Lower leg skin (tissue), 4 donors: Measurements from ENCODE around the gene SOAT2. TPM values are rescaled to one million over a fixed set of nuclear protein-coding genes. Genes with fewer than 3 reads are reported as not detected.

Experiments
- DNase-seq, 2 donors: peaks; one replicate each; pipeline ENCODE4 v3.0.0-alpha.2; 2019; ENCODE audit warnings: low spot score in 2 of 2
- H3K4me3 ChIP-seq: fragments of 200-600 bp; sonication (generic); 2 replicates; pipeline ENCODE4 v1.5.1; 2017; ENCODE audit warnings: mild to moderate bottlenecking, low read depth; ENCODE audit not compliant: poor library complexity, severe bottlenecking
- POLR2A ChIP-seq, 2 donors: fragments of 450-650 bp; IDR thresholded peaks; one replicate each; pipeline ENCODE4 v1.6.1; 2016 to 2017; ENCODE audit warnings: antibody characterized with exemption in 2 of 2, mild to moderate bottlenecking in 1 of 2, moderate library complexity in 1 of 2
- WGBS, 2 donors: methylation state at CpG; one replicate each; pipeline ENCODE4 v1.1.5; 2018; 5-methylcytosine and 5-hydroxymethylcytosine counted together
- intact Hi-C: fragments of 100-400 bp; cut with DNase I; formaldehyde crosslinking; loops from one replicate; pipeline ENCODE4 v1.15.0; 2023; ENCODE audit warnings: low total_unique reads
- microRNA-seq, 2 donors: library from miRNA; unstranded; fragments of <30 nt; microRNA quantifications; one replicate each; pipeline ENCODE4, GENCODE V29; 2016; ENCODE audit warnings: borderline replicate concordance in 2 of 2, borderline number of aligned reads in 1 of 2
- total RNA-seq, 4 donors: library from RNA; depleted of rRNA; stranded (reverse); fragments of >200 nt; gene quantifications; one replicate each; pipeline ENCODE4 v1.1.0, GENCODE V29; 2016
- TF ChIP-seq, protein P1 (sequence below), 3 donors: fragments of 450-650 bp; IDR thresholded peaks; one replicate each; pipeline ENCODE4 v1.5.1; 2016; ENCODE audit warnings: antibody characterized with exemption in 3 of 3, mild to moderate bottlenecking in 3 of 3, moderate library complexity in 2 of 3

SOAT2 gene
- total RNA-seq, 4 donors from 2014 or later: 0.26 to 0.63 TPM; not detected in 2

DNA sequence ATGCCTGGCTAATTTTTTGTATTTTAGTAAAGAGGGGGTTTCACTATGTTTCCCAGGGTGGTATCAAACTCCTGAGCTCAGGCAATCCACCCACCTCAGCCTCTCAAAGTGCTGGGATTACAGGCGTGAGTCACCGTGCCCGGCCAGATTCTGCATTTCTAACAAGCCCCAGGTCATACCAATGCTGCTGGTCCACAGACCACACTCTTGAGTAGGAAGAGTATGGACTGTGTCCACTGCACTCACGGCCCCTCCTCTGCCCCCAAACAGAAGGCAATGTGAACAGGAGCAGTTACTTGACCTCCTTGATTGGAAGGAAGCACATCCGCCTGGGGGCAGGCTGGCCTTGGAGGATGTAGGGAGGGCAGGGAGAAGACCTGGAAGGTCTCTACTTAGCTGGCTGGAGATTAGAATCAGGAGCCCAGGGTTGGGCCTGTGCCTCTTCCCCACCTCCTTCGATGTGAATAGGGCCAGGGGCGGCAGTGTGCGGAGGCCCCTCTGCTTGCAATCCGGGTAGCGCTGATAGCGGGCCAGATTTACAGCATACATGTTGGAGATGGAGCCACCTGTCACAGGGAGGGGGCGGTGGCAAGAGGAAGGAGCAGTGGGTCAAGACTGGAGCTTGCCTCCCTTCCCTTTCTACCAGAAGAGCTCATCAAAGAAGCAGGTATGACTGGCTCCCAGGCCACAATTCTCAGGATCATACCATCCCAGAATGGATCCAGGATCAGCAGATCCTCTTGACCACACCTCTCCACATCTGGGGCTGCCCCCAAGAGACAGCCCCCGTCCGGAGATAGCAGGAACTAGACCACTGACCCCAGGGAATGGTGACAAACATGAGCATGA, 67.8 kb downstream of the SOAT2 start:
- WGBS, 2 donors: 85 to 86% methylated on average over 14 of the region's 14 CpGs
- DNase-seq: peak in 1 of 2 donors; percentile 65
- no peak overlapping the region for H3K4me3 ChIP-seq
- TF ChIP-seq POLR2A (IDR thresholded peaks at IDR 0.05): no peak
- TF ChIP-seq, protein P1, sequence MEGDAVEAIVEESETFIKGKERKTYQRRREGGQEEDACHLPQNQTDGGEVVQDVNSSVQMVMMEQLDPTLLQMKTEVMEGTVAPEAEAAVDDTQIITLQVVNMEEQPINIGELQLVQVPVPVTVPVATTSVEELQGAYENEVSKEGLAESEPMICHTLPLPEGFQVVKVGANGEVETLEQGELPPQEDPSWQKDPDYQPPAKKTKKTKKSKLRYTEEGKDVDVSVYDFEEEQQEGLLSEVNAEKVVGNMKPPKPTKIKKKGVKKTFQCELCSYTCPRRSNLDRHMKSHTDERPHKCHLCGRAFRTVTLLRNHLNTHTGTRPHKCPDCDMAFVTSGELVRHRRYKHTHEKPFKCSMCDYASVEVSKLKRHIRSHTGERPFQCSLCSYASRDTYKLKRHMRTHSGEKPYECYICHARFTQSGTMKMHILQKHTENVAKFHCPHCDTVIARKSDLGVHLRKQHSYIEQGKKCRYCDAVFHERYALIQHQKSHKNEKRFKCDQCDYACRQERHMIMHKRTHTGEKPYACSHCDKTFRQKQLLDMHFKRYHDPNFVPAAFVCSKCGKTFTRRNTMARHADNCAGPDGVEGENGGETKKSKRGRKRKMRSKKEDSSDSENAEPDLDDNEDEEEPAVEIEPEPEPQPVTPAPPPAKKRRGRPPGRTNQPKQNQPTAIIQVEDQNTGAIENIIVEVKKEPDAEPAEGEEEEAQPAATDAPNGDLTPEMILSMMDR (IDR thresholded peaks at IDR 0.05): no peak
- intact Hi-C loops: no loop called here

DNA sequence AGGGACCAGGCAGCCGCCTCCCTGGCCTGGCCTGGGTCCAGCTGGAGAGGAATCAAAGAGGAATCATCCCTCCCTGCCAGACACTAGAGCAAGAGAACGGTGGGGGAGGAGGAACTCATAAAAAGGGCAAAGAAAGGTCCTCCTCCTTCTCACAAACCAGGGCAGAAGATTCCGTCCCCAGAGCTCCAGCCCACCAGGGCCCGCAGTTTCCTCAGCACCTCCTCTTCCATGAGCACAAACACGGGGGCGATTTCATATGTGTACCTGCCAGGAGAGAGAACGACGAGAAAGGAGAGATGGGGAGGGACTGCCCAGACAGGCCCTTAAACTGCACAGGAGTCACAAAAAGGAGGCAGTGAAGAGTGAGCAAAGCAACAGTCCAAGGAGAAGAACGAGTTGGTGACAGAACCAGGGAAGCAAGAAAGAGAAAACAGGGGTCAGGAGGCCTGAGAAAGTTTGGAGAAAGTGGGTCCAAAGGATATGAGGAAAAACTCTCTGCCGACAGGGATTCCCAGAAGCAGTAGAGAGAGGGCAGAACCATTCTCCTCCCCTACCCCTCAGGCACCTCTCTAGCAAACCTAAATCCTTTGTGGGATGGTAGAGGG, 68.5 kb downstream of the SOAT2 start:
- TF ChIP-seq, protein P1 (IDR thresholded peaks at IDR 0.05): no peak
- H3K4me3 ChIP-seq: no peak overlapping the region
- peak in 1 of 2 donors; percentile 56 for DNase-seq
- intact Hi-C loops: no loop called here
- WGBS, 2 donors: 51 to 57% methylated on average over 10 of the region's 10 CpGs

DNA sequence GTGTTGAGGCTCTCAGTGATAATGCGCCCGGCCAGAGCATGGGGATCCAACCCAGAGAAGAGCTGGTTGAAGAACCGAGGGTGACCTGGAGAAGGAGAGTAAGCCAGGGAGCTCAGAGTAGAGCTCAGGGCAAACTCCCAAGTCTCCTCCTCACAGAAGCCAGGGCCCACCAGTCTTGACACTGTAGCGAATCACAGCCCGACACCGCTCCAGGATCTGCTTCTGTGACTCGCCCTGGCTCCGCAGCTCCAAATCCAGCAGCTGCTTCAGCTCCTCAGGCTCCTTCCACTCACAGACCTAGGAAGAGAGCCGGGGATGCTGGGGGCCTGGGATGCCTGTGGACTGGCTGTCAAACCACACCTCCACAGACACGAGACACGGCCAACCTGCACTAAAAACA, 69.1 kb downstream of the SOAT2 start:
- intact Hi-C loops: no loop called here
- no peak for TF ChIP-seq POLR2A (IDR thresholded peaks at IDR 0.05)
- TF ChIP-seq, protein P1 (IDR thresholded peaks at IDR 0.05): no peak
- no peak overlapping the region for H3K4me3 ChIP-seq
- peak in 1 of 2 donors; percentile 67 for DNase-seq
- WGBS, 2 donors: 85 to 88% methylated on average over 11 of the region's 11 CpGs

DNA sequence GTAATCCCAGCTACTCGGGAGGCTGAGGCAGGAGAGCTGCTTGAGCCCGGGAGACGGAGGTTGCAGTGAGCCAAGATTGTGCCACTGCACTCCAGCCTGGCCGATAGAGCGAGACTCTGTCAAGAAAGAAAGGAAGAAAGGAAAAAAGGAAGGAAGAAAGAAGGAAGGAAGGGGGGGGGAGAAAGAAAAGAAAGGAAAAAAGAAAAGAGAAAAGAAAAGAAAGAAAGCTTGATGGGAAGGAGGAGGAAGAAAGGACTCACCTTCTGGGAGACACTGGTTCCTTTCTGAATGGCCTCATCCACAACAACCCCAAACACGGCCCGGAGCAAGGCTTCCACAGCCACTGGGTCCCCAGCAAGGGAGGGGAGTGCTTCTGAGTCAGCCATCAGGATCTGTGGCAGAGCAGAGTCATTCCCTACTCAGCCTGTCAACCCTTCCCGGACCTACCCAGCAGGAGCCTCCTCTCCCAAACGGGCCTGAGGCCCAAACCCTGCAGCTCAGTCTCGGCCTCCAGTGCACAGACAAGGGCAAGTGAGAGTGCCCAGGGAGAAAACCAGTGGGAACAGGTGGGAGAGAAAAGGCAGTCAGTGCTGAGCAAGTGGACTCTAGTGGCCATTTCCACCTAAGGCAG, 69.9 kb downstream of the SOAT2 start:
- 85 to 91% methylated on average over 10 of the region's 10 CpGs for WGBS, 2 donors
- intact Hi-C loops: no loop called here
- DNase-seq: peak in 1 of 2 donors; percentile 49
- no peak overlapping the region for H3K4me3 ChIP-seq
- TF ChIP-seq POLR2A (IDR thresholded peaks at IDR 0.05): no peak
- TF ChIP-seq, protein P1 (IDR thresholded peaks at IDR 0.05): no peak

Small RNA genes within 50 kb of the gene (microRNA-seq; reads per million reads assigned to microRNA genes)
- 0 reads per million in 2 donors for gene MIR6757

Other genes starting within 250 kb of the SOAT2 start
- gene KRT8, start 198.4 kb upstream of the SOAT2 start, total RNA-seq: 10 to 100 TPM; 18.1 to 96.0 (median 58.2) TPM
- gene KRT18, start 154.4 kb upstream of the SOAT2 start, total RNA-seq: 10 to 100 TPM; 23.3 to 97.2 (median 70.9) TPM
- gene EIF4B, start 97.0 kb upstream of the SOAT2 start, total RNA-seq: 100 to 1,000 TPM; 499 to 623 (median 546) TPM
- gene TNS2, start 53.4 kb upstream of the SOAT2 start, total RNA-seq: 10 to 100 TPM; 21.8 to 87.1 (median 65.9) TPM
- 10 to 100 TPM; 21.0 to 39.5 (median 28.4) TPM for gene SPRYD3, start 24.1 kb upstream of the SOAT2 start, total RNA-seq
- 100 to 1,000 TPM in 1 of 4 donors, 10 to 100 TPM in 3; 22.0 to 508 (median 68.9) TPM for gene IGFBP6, start 5.8 kb upstream of the SOAT2 start, total RNA-seq
- gene ZNF740, start 77.2 kb downstream of the SOAT2 start, total RNA-seq: 10 to 100 TPM in 1 of 4 donors, 1 to 10 TPM in 3; 6.1 to 12.1 (median 8.4) TPM
- gene CSAD, start 77.4 kb downstream of the SOAT2 start, total RNA-seq: 10 to 100 TPM in 3 of 4 donors, 1 to 10 TPM in 1; 7.2 to 33.6 (median 19.2) TPM
- 10 to 100 TPM in 1 of 4 donors, 1 to 10 TPM in 3; 6.5 to 13.2 (median 7.8) TPM for gene ITGB7, start 103.8 kb downstream of the SOAT2 start, total RNA-seq
- gene RARG, start 128.7 kb downstream of the SOAT2 start, total RNA-seq: 100 to 1,000 TPM; 160 to 207 (median 199) TPM
- gene ESPL1, start 164.8 kb downstream of the SOAT2 start, total RNA-seq: 10 to 100 TPM in 1 of 4 donors, 1 to 10 TPM in 3; 4.7 to 13.6 (median 5.8) TPM
- gene PFDN5, start 192.1 kb downstream of the SOAT2 start, total RNA-seq: 100 to 1,000 TPM; 522 to 562 (median 543) TPM
- gene MYG1, start 196.2 kb downstream of the SOAT2 start, total RNA-seq: 10 to 100 TPM; 39.2 to 53.5 (median 46.8) TPM
- 10 to 100 TPM; 41.4 to 47.1 (median 44.8) TPM for gene AAAS, start 218.1 kb downstream of the SOAT2 start, total RNA-seq
- gene SP7, start 232.9 kb downstream of the SOAT2 start, total RNA-seq: not detected